Stimulated activated CD8-positive, alpha-beta memory T cell treated with anti-CD3 and anti-CD28 coated beads, Interleukin-4, amount 100 ng/mL, for 1 hour (primary cell): ENCODE data around the gene NDUFS1.

Source experiments
- DNase-seq, 2 donors: peaks; one replicate each; pipeline ENCODE4 v3.0.0-alpha.2; 2020; ENCODE audit warnings: low read depth in 2 of 2, low spot score in 1 of 2

NDUFS1 gene

DNA sequence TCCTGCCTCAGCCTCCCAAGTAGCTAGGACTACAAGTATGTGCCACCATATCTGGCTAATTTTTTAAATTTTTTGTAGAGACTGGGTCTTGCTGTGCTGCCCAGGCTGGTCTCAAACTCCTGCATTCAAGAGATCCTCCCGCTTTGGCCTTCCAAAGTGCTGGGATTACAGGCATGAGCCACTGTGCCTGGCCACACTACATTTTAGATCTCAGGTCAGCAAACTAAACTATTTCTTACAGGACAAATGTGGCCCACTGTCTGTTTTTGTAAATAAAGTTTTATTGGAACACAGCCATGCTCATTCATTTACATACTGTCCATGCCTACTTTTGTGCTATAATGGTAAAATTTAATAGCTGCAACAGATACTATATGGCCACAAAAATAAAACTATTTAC is 91.0 kb downstream of the NDUFS1 start:
- no peak for DNase-seq
